Testis (tissue), 2 donors: ENCODE measurements around the gene SCGB1D1.

Source experiments
- POLR2A ChIP-seq: fragments of 450-650 bp; IDR thresholded peaks from one replicate; pipeline ENCODE4 v1.6.1; 2017; ENCODE audit warnings: antibody characterized with exemption, mild to moderate bottlenecking, moderate library complexity
- TF ChIP-seq, protein P1 (sequence below), 3 experiments: fragments of 450-650 bp in 2 of 3; fragments of 200-600 bp in 1 of 3; sonication (generic) in 1 of 3; IDR thresholded peaks; one replicate each; pipeline ENCODE4 v1.5.1; 2016 to 2019; ENCODE audit warnings: antibody characterized with exemption in 3 of 3, mild to moderate bottlenecking in 2 of 3, moderate library complexity in 1 of 3

DNA sequence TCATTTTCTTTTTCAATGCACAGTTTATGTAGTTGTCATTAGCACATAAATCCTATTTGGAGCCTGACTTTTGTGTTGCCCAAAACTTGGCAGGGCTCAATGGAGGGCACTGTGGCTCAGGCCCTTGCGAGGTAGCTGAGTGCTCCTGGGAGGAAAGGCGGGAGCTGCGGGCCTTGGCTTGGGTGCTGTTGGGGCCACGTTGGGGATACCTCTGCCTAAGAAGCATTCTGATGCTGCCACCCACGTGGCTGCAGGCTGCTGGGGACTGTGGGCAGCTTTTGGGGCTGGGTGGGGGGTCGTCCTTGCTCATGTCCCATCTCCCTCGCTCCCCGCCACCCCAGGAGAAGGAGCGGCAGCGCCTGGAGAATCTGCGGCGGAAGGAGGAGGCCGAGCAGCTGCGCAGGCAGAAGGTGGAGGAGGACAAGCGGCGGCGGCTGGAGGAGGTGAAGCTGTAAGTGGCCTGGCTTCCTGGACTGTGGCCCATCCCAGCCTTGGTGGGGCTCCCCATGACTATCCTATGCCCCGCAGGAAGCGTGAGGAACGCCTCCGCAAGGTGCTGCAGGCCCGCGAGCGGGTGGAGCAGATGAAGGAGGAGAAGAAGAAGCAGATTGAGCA lies 45.3 kb upstream of the SCGB1D1 start:
- TF ChIP-seq, protein P1, sequence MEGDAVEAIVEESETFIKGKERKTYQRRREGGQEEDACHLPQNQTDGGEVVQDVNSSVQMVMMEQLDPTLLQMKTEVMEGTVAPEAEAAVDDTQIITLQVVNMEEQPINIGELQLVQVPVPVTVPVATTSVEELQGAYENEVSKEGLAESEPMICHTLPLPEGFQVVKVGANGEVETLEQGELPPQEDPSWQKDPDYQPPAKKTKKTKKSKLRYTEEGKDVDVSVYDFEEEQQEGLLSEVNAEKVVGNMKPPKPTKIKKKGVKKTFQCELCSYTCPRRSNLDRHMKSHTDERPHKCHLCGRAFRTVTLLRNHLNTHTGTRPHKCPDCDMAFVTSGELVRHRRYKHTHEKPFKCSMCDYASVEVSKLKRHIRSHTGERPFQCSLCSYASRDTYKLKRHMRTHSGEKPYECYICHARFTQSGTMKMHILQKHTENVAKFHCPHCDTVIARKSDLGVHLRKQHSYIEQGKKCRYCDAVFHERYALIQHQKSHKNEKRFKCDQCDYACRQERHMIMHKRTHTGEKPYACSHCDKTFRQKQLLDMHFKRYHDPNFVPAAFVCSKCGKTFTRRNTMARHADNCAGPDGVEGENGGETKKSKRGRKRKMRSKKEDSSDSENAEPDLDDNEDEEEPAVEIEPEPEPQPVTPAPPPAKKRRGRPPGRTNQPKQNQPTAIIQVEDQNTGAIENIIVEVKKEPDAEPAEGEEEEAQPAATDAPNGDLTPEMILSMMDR (IDR thresholded peaks at IDR 0.05) = no peak
- TF ChIP-seq POLR2A = no peak
